HG02973 (cell line): ENCODE data around the gene MAK.
"Not testable (repeated sequence)": the region's sequence is repeated elsewhere in the genome, so short reads cannot be mapped to it uniquely, and the experiment has no call there.

ENCODE experiments used
- ATAC-seq: cut with Tn5 transposase; IDR thresholded peaks from one replicate; pipeline ENCODE4 v1.9.1; 2021; ENCODE audit warnings: moderate library complexity; ENCODE audit not compliant: unreplicated experiment

MAK gene

DNA sequence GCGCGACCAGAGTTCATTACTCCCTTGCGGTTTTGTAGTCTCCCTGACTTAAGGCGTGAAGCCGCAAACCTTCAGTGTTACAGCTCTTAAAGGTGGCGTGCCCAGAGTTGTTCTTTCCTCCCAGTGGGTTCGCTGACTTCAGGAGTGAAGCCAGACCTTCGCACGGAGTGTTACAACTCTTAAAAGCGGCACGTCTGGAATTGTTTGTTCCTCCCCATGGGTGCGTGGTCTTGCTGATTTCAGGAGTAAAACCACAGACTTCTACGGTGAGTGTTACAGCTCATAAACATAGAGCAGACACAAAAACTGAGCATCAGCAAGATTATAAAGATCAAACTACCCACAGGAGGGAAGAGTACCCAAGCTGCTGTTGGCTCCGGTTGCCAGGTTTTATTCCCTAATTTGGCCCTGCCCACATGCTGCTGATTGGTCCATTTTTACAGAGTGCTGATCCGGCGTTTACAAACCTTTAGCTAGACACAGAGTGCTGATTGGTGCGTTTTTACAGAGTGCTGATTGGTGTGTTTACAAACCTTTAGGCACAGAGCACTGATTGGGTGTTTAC, 105.1 kb downstream of the MAK start:
- ATAC-seq, result no peak

DNA sequence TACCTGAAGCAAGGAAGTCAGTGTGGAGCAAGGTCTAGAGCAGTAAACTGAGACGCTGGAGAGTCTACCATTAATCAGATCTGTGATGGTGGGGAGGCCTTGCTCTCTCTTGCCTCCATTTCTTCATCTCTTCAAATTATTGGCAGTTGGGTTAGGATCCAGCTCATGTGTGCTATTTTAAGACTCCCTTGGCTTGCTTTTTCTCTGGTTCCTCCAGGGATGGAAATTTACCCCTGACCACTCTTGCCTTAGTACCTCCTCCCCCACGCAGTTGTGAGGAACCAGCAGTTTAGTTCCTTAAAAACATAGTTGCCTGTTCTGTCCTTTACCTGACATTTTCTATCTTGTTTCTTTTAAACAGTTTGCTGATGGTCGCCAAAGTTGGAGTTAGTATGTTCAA, 108.1 kb downstream of the MAK start:
- no peak for ATAC-seq

DNA sequence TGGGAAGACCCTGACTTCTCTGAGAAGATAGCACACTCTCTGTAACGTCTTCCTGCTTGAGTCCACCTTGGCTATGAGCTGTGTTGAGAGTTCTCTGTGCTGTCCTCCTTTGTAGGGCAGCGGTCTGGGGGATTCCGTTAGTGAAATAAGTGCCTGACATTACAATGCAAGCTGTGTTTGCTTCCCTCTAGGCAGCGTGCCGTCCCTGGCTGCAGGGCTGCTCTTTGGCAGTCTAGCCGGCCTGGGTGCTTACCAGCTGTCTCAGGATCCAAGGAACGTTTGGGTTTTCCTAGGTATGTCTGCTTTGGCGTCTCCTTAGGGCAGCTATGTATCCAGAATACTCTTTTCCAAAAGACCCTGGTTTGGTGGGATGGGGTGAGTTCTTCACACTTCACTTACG, 112.6 kb downstream of the MAK start:
- ATAC-seq, result no peak

DNA sequence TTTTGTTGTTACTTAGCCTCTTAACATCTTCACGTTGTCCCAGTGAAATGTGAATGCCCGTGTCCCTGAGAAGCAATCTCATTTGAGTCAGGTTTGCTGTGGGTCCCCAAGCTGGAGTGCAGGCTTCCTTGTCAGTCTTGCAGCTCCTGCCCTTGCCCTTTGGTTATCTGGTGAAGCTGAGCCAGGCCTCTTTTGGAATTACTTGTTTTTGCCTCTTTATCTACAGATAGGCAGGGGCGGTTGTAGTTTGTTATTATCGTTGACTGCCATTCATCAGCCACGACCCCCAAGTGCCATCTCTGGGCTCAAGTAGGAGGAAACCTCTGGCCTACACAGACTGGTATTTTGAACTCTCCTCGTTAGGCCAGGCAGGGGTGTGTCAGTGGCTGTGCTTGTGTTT, 113.3 kb downstream of the MAK start:
- no peak for ATAC-seq

DNA sequence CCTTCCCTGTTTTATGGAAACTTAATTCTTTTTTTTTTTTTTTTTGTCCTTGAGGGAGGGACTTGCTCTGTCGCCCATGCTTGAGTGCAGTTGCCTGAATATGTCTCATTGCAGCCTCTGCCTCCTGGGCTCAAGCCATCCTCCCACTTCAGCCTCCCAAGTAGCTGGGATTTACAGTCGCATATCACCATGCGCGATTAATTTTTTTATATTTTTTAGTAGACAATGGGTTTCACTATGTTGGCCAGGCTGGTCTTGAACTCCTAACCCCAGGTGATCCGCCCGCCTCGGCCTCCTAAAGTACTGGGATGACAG, 114.8 kb downstream of the MAK start:
- no peak for ATAC-seq

DNA sequence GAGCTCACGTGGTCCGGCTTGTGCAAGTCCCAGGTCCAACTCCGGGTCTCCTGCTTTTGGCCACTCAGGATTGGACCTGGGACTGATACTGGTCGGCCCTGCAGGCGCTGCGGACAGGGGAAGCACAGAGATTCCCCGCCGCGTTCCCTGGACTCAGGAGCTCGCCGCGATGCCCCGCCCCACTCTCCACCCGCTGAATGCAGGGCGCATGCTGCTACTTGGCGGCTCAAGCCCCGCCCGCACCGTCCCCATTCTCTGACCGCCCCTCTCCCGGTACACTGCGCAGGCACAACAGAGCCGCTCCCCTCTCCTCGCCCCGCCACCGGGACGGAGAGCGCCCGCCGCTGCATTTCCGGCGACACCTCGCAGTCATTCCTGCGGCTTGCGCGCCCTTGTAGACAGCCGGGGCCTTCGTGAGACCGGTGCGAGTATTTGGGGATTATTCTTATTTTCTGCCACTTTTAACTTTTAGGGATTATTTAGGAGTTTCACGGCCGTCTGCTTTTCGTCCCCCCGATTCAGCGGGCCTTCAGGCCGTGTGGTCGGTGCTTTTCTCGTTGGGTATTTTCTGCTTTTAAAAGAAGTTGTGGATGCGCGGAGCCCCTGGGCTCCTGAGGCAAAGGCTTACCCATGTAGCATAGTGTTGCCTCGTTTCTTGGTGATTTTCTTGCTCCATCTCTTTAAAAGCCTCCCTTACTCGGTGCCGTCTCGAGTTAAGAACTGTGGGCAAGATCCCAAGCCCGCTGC, 115.3 kb downstream of the MAK start, which contains the start of gene TMEM14C:
Gene TMEM14C, plus strand, starts transcription at position 251 of the 747 bp plus-strand sequence. CDS start 1,544 bp downstream, outside the sequence.
- peak; percentile 97 for ATAC-seq

DNA sequence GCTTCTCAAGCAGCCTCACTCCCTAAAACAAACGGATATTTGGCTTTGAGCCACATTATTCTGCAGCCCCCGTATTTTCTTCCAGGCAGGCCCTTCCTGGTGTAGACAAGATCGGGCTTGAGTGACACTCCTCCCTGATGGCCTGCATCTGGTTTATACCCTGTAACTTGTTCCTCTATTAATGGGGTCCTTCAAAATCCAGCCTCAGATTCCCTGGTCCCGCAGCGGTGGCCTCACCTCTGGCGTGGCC, 115.8 kb downstream of the MAK start:
- no peak for ATAC-seq

DNA sequence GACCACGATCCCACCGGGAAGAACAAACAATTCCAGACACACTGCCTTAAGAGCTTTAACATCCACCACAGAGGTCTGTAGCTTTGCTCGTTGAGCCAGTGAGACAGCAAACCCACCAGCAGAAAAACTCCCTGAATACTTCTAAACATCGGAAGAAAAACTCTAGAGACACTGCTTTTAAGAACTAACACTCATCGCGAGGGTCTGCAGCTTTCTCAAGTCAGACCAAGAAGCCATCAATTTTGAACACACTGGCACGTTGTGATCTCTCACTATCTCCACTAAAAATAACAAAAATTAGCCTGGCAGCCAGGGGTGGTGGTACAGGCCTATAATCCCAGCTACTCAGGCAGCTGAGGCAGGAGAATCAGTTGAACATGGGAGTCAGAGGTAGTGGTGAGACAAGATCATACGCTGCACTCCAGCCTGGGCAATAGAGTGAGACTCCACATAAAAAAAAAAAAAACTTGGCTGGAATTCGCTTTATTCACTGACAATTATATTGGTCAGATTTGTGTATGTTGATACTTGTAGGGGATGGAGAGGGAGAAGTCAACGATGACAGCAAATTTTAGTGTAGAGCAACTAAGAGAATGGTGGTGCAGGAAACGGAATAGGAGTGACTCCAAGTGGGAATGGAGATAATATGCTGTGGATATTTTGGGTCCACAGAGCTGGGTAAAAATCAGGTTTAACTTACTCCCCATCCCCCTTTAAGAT, 116.3 kb downstream of the MAK start:
- no peak for ATAC-seq

DNA sequence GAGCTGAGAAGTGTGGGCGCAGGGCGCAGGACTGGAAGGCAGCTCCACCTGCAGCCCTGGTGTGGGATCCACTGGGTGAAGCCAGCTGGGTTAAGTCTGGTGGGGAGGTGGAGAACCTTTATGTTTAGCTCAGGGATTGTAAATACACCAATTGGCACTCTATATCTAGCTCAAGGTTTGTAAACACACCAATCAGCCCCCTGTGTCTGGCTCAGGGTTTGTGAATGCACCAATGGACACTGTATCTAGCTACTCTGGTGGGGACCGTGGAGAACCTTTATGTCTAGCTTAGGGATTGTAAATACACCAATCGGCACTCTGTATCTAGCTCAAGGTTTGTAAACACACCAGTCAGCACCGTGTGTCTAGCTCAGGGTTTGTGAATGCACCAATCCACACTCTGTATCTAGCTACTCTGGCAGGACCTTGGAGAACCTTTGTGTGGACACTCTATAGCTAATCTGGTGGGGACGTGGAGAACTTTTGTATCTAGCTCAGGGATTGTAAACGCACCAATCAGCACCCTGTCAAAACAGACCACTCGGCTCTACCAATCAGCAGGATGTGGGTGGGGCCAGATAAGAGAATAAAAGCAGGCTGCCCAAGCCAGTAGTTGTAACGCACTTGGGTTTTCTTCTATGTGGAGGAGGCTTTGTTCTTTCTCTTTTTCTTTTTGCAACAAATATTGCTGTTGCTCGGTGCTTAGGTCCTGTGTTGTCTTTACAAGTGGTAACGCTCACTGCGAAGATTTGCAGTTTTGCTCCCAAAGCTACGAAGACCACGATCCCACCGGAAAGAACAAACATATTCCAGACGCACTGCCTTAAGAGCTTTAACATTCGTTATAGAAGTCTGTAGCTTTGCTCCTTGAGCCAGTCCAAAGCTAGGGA, 117.1 kb downstream of the MAK start:
- ATAC-seq, result not testable (repeated sequence)

DNA sequence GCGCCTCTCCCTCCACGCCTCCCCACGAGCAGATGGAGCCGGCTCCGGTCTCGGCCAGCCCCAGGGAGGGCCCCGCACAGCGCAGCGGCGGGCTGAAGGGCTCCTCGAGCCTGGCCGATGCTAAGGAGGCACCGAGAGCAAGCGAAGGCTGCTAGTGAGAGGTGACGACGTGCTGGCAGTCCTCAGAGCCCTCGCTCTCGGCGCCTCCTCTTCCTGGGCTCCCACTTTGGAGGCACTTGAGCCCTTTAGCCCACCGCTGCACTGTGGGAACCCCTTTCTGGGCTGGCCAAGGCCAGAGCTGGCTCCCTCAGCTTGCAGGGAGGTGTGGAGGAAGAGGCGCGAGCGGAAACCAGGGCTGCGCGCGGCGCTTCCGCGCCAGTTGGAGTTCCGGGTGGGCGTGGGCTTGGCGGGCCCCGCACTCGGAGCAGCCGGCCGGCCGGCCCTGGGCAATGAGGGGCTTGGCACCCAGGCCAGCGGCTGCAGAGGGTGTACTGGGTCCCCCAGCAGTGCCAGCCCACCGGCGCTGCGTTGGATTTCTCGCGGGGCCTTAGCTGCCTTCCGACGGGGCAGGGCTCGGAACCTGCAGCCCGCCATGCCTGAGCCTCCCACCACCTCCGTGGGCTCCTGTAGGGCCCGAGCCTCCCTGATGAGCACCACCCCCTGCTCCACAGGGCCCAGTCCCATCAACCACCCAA, 117.9 kb downstream of the MAK start:
- no peak for ATAC-seq

DNA sequence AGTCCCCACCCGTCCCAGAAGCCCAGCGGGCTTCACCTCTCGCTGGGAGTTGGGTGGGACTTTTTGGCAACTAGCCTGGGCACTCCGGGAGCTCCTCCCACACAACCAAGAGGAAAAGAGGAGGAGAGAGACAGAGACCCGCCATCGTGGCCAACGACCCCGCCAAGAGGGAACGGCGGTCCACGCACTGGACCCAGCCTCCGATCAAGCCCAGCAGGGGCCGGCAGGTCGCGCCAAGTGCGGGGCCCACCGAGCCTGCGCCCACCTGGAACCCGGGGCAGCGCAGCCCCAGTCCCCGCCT, 118.4 kb downstream of the MAK start:
- no peak for ATAC-seq

DNA sequence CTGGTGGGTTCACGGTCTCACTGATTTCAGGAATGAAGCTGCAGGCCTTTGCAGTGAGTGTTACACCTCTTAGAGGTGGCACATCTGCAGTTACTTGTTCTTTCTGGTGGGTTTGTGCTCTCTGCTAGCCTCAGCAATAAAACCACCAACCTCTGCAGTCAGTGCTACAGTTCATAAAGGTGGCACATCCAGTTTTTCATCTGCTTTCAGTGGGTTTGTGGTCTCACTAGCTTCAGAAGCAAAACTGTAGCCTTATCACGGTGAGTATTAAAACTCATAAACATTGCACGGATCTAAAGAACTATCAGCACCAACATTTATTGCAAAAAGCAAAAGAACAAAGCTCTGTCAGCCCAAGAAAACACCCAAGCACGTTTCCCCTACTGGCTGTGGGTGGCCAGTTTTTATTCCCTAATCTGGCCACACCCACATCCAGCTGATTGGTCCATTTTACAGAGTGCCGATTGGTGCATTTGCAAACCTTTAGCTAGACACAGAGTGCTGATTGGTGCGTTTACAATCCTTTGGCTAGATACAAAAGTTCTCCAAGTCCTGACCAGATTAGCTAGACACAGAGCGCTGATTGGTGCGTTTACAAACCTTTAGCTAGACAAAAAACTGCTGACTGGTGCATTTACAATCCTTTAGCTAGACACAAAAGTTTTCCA, 118.9 kb downstream of the MAK start:
- ATAC-seq, result no peak

DNA sequence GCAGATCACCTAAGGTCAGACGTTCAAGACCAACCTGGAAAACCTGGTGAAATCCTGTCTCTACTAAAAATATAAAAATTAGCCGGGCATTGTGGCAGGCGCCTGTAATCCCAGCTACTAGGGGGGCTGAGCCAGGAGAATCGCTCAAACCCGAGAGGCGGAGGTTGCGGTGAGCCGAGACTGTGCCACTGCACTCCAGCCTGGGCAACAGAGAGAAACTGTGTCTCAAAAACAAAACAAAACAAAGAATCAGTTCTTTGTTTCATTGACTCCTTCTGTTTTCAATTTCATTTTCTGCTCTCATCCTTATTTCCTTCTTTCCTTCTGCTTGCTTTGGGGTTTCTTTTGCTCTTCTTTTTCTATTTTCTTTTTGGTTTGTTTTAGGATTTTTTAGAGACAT, 124.4 kb downstream of the MAK start:
- no peak for ATAC-seq
